Esophagus muscularis mucosa (tissue), 3 donors: Measurements from ENCODE around the gene METTL6.

Source experiments
- POLR2A ChIP-seq: fragments of 450-650 bp; IDR thresholded peaks from one replicate; pipeline ENCODE4 v1.6.1; 2017; ENCODE audit warnings: antibody characterized with exemption, moderate library complexity, mild to moderate bottlenecking, low read depth
- TF ChIP-seq, protein P1 (sequence below), 3 experiments: fragments of 200-600 bp in 2 of 3; fragments of 450-650 bp in 1 of 3; sonication (generic) in 2 of 3; IDR thresholded peaks; one replicate each; pipeline ENCODE4 v1.5.1; 2017 to 2019; ENCODE audit warnings: antibody characterized with exemption in 3 of 3, mild to moderate bottlenecking in 2 of 3, moderate library complexity in 1 of 3

DNA sequence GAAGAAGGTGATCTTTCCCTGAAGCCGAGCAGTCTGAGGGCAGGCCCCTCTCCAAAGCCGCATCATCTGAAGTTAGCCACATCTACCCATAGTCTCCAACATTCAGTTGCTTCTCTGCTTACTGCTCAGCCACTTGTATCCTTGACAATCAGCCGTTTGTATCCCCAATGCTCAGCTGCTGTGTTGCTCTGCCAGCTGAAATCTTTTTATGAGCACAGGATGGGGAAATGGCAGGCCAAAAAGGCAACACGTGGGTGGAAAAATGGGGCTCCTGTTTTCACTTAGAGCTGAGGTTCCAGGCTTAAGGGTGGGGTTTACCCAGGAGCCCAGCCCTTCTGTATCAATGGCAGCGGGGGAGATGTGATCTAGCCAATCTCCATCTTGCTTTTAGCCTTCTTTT is 36.3 kb downstream of the METTL6 start:
- TF ChIP-seq POLR2A = no peak
- TF ChIP-seq, protein P1, sequence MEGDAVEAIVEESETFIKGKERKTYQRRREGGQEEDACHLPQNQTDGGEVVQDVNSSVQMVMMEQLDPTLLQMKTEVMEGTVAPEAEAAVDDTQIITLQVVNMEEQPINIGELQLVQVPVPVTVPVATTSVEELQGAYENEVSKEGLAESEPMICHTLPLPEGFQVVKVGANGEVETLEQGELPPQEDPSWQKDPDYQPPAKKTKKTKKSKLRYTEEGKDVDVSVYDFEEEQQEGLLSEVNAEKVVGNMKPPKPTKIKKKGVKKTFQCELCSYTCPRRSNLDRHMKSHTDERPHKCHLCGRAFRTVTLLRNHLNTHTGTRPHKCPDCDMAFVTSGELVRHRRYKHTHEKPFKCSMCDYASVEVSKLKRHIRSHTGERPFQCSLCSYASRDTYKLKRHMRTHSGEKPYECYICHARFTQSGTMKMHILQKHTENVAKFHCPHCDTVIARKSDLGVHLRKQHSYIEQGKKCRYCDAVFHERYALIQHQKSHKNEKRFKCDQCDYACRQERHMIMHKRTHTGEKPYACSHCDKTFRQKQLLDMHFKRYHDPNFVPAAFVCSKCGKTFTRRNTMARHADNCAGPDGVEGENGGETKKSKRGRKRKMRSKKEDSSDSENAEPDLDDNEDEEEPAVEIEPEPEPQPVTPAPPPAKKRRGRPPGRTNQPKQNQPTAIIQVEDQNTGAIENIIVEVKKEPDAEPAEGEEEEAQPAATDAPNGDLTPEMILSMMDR (IDR thresholded peaks at IDR 0.05) = no peak
